Left ventricle myocardium inferior (tissue), 1 donor: ENCODE measurements around the gene SLC43A2. TPM values are rescaled to one million over a fixed set of nuclear protein-coding genes. Genes with fewer than 3 reads are reported as not detected.

Experiments used
- DNase-seq: peaks from one replicate; pipeline ENCODE4 v3.0.0-alpha.2; 2020
- H3K27ac ChIP-seq: fragments of 200-600 bp; replicated peaks from 2 replicates; pipeline ENCODE4 v1.8.0; 2021
- H3K27me3 ChIP-seq: fragments of 200-600 bp; 2 replicates; pipeline ENCODE4 v1.8.0; 2021; ENCODE audit warnings: low read depth
- H3K36me3 ChIP-seq: fragments of 200-600 bp; 2 replicates; pipeline ENCODE4 v1.8.0; 2021
- H3K4me1 ChIP-seq: fragments of 200-600 bp; 2 replicates; pipeline ENCODE4 v1.8.0; 2021
- H3K4me3 ChIP-seq: fragments of 200-600 bp; 2 replicates; pipeline ENCODE4 v1.8.0; 2021; ENCODE audit warnings: mild to moderate bottlenecking, moderate library complexity
- H3K9me3 ChIP-seq: fragments of 200-600 bp; replicated peaks from 2 replicates; pipeline ENCODE4 v1.8.0; 2021
- CTCF ChIP-seq: fragments of 200-600 bp; IDR thresholded peaks from 2 replicates; pipeline ENCODE4 v1.8.0; 2021; ENCODE audit warnings: antibody characterized with exemption, mild to moderate bottlenecking, borderline replicate concordance
- intact Hi-C: fragments of 100-400 bp; cut with micrococcal nuclease; formaldehyde crosslinking; loops from one replicate; pipeline ENCODE4 v1.11.0; 2022
- total RNA-seq: library from RNA; stranded (reverse); fragmentation: NEBNext Ultra II Directional; extraction: Animal tissue kit (Norgen Biotek cat#: 25700); gene quantifications from one replicate; pipeline ENCODE4 v1.2.1, GENCODE V29; 2021
- donor health status: DM: no; HTN: yes; CAD: no; lungs with severe emphysema.

Gene SLC43A2
- total RNA-seq, 1 donor from 2014 or later: 4.0 TPM

DNA sequence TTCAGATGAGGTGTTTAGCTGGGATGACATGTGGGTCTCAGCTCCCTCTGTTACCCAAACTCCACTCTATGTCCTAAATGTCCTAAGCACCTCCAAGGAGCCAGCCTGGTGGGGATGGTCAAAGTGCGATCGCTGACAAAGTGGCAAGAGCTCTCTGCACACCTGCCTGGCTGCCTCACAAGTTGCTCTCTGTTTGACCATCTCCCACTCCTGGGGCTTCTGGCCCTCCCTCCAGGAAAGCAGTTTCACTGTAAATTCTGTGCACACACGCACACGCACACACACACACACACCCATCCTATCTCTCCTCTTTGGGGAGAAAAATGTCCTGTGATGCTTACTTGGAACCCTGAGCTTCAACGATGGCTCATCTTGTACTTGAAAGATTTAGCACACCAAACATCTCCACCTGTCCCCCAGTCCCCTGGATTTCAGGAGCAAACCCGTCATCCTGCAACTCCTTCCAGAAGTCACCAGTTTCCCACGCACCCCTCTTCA, 67.7 kb downstream of the SLC43A2 start:
- no peaks in the 10 kb centered on the region for H3K27me3 ChIP-seq
- intact Hi-C loops: no loop called here
- no peak for DNase-seq
- no peak overlapping the region for H3K27ac ChIP-seq
- TF ChIP-seq CTCF: no peak
- peaks cover 13% of the 10 kb centered on the region for H3K36me3 ChIP-seq
- peaks cover 39% of the 10 kb centered on the region for H3K4me1 ChIP-seq
- no peaks in the 10 kb centered on the region for H3K9me3 ChIP-seq
- H3K4me3 ChIP-seq: peak overlapping the region; percentile 90

DNA sequence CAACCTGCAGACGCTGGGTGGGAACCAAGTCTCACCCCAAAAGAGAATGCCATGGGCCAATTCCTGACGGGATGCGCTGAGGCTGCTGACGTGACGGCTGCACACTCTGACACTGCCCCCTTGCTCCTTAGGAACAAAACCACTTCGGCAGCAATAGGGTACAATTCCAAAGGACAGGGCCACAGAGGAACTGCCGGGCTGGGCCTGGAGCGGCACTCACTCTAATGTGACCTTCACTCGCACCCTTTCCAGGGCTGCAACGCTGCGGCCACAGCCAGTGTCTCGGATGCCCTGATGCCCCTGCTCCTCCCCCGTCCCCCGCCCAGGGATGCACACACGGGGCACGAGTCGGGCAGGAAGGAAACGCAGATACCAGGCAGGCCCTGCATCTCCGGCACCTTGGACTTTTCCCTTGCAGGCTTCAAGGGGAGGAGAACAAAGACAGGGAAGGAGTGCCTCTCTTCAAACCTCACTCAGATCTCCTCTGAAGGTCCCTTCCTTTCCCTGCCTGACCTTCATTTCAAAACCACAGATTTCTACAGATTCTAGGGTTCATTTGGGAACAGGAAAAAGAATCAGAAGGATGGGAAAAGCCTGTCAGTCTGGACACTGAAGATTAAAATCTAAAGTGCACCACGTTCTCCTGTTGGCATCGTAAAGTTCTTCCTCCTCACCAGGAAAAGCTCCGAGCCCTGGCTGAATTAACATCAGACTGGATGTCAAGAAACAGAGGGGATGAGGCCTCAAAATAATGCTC, 68.4 kb downstream of the SLC43A2 start:
- intact Hi-C loops: no loop called here
- H3K4me3 ChIP-seq: no peak overlapping the region
- H3K27ac ChIP-seq: no peak overlapping the region
- no peaks in the 10 kb centered on the region for H3K9me3 ChIP-seq
- peaks cover 45% of the 10 kb centered on the region for H3K4me1 ChIP-seq
- peaks cover 13% of the 10 kb centered on the region for H3K36me3 ChIP-seq
- TF ChIP-seq CTCF: no peak
- no peaks in the 10 kb centered on the region for H3K27me3 ChIP-seq
- no peak for DNase-seq

GRCh38 chr17:1559047-1560043, 69.3 kb downstream of the SLC43A2 start:
- Histone ChIP-seq H3K4me3 (no peak overlapping the region), H3K4me1 (peaks cover 55% of the 10 kb centered on the region), H3K27me3 (no peaks in the 10 kb centered on the region), H3K9me3 (no peaks in the 10 kb centered on the region), H3K27ac (no peak overlapping the region), H3K36me3 (peaks cover 13% of the 10 kb centered on the region)
- no peak for DNase-seq
- intact Hi-C loops: no loop called here
- TF ChIP-seq CTCF: no peak

- Histone ChIP-seq H3K36me3 (peaks cover 14% of the 10 kb centered on the region), H3K4me3 (no peak overlapping the region), H3K27me3 (no peaks in the 10 kb centered on the region), H3K27ac (no peak overlapping the region), H3K4me1 (peaks cover 64% of the 10 kb centered on the region), H3K9me3 (no peaks in the 10 kb centered on the region)
- no peak for DNase-seq
- TF ChIP-seq CTCF: no peak
- intact Hi-C loops: no loop called here
Measured at GRCh38 chr17:1558401-1558800, 70.2 kb downstream of the SLC43A2 start.

GRCh38 chr17:1557355-1558095, 71.1 kb downstream of the SLC43A2 start:
- H3K9me3 ChIP-seq: no peaks in the 10 kb centered on the region
- H3K27ac ChIP-seq: no peak overlapping the region
- H3K4me3 ChIP-seq: no peak overlapping the region

More at GRCh38 chr17:1557355-1558095, 71.1 kb downstream of the SLC43A2 start:
- Histone ChIP-seq H3K36me3 (peaks cover 22% of the 10 kb centered on the region), H3K27me3 (no peaks in the 10 kb centered on the region), H3K4me1 (peaks cover 61% of the 10 kb centered on the region)
- no peak for TF ChIP-seq CTCF
- intact Hi-C loops: no loop called here
- DNase-seq: no peak
